GM12864 (cell line): ENCODE measurements around the gene PRR36.

ENCODE experiments used
- DNase-seq: peaks from one replicate; pipeline ENCODE4 v3.0.0-alpha.2; 2011; ENCODE audit warnings: low read depth
- H3K4me3 ChIP-seq: 2 replicates; pipeline ENCODE4 v1.5.1; 2011; ENCODE audit warnings: mild to moderate bottlenecking, low read depth, low read length, control low read depth
- CTCF ChIP-seq: IDR thresholded peaks from 2 replicates; pipeline ENCODE4 v1.5.1; 2011; ENCODE audit warnings: low read depth, mild to moderate bottlenecking, moderate library complexity, low read length, control low read depth, inconsistent platforms; ENCODE audit errors: missing control alignments

The PRR36 gene

GRCh38 chr19:7830272-7830771 is 43.9 kb downstream of the PRR36 start:
- H3K4me3 ChIP-seq, result peak overlapping the region; percentile 56
- no peak for DNase-seq
- TF ChIP-seq CTCF, result no peak

- peak within 1 kb of the TSS; percentile 56 for H3K4me3 ChIP-seq
- peak; percentile 100 for DNase-seq
- TF ChIP-seq CTCF, result no peak
Measured at GRCh38 chr19:7829561-7830271, 44.5 kb downstream of the PRR36 start, which contains the start of gene EVI5L. Gene EVI5L, plus strand, starts transcription at chr19:7830218. Its CDS starts 16,325 bp downstream, at chr19:7846543.

GRCh38 chr19:7829166-7829520 is 45.0 kb downstream of the PRR36 start:
- no peak for DNase-seq
- no peak for TF ChIP-seq CTCF
- H3K4me3 ChIP-seq, result peak overlapping the region; percentile 33

DNA sequence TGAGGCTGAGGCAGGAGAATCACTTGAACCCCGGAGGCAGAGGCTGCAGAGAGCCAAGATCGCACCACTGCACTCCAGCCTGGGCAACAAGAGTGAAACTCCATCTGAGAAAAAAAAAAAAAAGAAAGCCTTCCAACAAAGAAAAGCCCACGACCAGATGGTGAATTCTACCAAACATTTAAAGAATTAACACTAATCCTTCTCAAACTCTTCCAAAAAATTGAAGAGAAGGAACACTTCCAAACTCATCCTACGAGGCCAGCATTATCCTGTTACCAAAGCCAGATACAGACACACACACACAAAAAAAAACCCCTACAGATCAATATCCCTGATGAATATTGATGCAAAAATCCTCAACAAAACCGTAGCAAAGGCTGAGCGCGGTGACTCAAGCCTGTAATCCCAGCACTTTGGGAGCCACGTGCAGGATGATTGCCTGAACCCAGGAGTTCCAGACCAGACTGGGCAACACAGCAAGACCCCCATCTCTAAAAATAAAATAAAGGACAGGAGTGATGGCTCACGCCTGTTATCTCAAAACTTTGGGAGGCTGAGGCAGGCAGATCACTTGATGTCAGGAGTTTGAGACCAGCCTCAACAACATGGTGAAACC is 50.4 kb downstream of the PRR36 start:
- DNase-seq, result no peak

DNA sequence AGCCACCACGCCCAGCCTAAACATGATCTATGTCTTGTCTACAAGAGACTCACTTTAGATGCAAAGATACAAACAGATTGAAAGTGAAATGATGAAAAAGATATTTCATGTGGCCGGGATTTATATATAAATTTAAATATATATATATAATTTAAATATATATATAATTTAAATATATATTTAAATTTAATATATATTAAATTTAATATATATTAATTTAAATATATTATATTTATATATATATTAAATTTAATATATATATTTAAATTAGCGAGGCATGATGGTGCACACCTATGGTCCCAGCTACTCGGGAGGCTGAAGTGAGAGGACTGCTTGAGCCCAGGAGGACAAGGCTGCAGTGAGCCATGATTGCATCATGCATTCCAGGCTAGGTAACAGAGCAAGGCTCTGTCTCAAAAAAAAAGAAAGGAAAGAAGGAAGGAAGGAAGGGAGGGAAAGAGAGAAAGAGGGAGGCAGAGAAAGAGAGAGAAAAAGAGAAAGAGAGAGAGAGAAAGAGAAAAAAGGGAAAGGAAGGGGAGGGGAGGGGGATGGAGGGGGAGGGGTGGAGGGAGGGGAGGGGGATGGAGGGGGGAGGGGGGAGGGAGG is 51.2 kb downstream of the PRR36 start:
- no peak for TF ChIP-seq CTCF
- H3K4me3 ChIP-seq, result no peak overlapping the region
- no peak for DNase-seq

More for the DNA sequence above, 50.4 kb downstream of the PRR36 start:
- no peak overlapping the region for H3K4me3 ChIP-seq
- no peak for TF ChIP-seq CTCF

- DNase-seq, result no peak
- no peak for TF ChIP-seq CTCF
- H3K4me3 ChIP-seq, result no peak overlapping the region
Measured at GRCh38 chr19:7820588-7820987, 53.6 kb downstream of the PRR36 start.
